SH-SY5Y (cell line): Measurements from ENCODE around the gene LY86.

Source experiments
- GATA2 ChIP-seq: IDR thresholded peaks from 2 replicates; pipeline ENCODE4 v1.6.1; 2011; ENCODE audit warnings: mild to moderate bottlenecking, low read depth, low read length
- GATA3 ChIP-seq: IDR thresholded peaks from 2 replicates; pipeline ENCODE4 v1.6.1; 2011; ENCODE audit warnings: low read depth, mild to moderate bottlenecking, low read length, moderate library complexity

DNA sequence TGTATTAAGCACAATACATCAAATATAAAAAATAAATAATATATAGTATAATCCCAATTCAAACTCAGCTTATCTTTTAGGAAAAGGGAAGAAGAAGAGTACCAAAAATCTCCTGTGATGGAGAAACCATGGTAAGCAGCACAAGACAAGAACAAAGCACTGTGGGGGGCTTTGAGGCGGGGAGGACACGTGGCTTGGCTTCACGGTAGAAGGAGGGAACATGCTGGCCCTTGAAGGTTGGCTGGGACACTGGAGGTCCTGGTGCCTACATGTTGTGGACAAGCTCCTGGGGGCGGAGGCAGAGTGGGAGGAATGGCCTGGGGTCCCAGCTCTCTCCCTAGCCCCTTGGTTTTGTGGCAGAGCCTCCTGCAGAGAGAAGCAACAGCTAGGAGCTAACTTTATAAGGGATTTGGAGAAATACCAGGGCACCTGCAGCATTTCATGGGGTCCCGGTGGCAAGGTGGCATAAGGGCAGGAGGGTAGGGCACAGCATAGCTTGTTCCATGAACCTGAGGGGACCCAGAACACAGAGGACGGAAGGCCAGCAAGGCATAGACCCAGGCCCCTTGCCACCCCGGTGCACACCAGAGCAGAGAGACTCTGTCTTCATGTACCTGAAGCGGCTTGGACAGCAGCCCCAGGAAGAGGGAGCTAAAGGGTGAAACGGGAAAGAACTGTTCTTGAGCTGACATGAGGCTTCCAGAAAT, 72.0 kb downstream of the LY86 start:
- TF ChIP-seq GATA3 (no peak), GATA2 (no peak)
